Spinal cord (tissue), 10 donors: Measurements from ENCODE around the gene COPS7B. TPM values are rescaled to one million over a fixed set of nuclear protein-coding genes. Genes with fewer than 3 reads are reported as not detected.
"Not testable (repeated sequence)": the region's sequence is repeated elsewhere in the genome, so short reads cannot be mapped to it uniquely, and the experiment has no call there.

ENCODE experiments used
- DNase-seq, 6 donors: peaks; one replicate each; pipeline versions ENCODE4 v3.0.0 to v3.0.0-alpha.2; 2013 to 2015; ENCODE audit warnings: low spot score in 6 of 6, low read depth in 4 of 6
- H3K27ac ChIP-seq: one replicate; pipeline ENCODE4 v1.5.1; 2013; ENCODE audit warnings: low read depth, low read length, control low read depth
- H3K27me3 ChIP-seq: one replicate; pipeline ENCODE4 v1.6.1; 2013; ENCODE audit warnings: low read length; ENCODE audit not compliant: control insufficient read depth, insufficient read depth
- H3K36me3 ChIP-seq: one replicate; pipeline ENCODE4 v1.6.1; 2013; ENCODE audit warnings: low read length; ENCODE audit not compliant: control insufficient read depth, insufficient read depth
- H3K4me1 ChIP-seq: one replicate; pipeline ENCODE4 v1.6.1; 2013; ENCODE audit warnings: low read length; ENCODE audit not compliant: control insufficient read depth, insufficient read depth
- H3K4me3 ChIP-seq: one replicate; pipeline ENCODE4 v1.5.1; 2013; ENCODE audit warnings: low read depth, low read length, control low read depth
- H3K9me3 ChIP-seq: one replicate; pipeline ENCODE4 v1.6.1; 2013; ENCODE audit warnings: low read length; ENCODE audit not compliant: control insufficient read depth, insufficient read depth
- WGBS: methylation state at CpG from one replicate; pipeline ENCODE4 v1.1.5; 2013; ENCODE audit warnings: missing lambda C conversion rate; ENCODE audit not compliant: insufficient coverage; 5-methylcytosine and 5-hydroxymethylcytosine counted together
- long read RNA-seq, 4 donors: transcript quantifications; one replicate each; lab custom pipeline, GENCODE V29; 2026
- polyA plus RNA-seq, 2 donors: library from polyadenylated mRNA; unstranded; fragments of 120-200 nt; gene quantifications; one replicate each; pipeline ENCODE4 v1.2.1, GENCODE V29; 2013; ENCODE audit not compliant: insufficient read length in 2 of 2
- total RNA-seq, 2 donors: library from RNA; depleted of rRNA in 1 of 2; stranded (reverse); fragments of 120-200 nt in 1 of 2; fragments of >200 nt in 1 of 2; gene quantifications; one replicate each; pipeline versions ENCODE4 v1.2.3 to v1.2.4, GENCODE V29; 2013 to 2014
- donor health status: healthy.

Gene COPS7B
- total RNA-seq (10 to 100 TPM; 26.1 to 29.4 TPM), polyA plus RNA-seq (10 to 100 TPM; 63.0 to 63.4 TPM)
- long read RNA-seq, donor 1, transcript COPS7B-201 (7 exons, 2,544 nt), result major isoform, 9 of 18 reads
- long read RNA-seq, donor 1, partial matches to known transcripts, result 0 of 18 reads
- long read RNA-seq, donor 1, other reads (novel, unspliced or antisense), result 0 of 18 reads
- long read RNA-seq, donor 2, partial matches to known transcripts, result 0 of 5 reads
- long read RNA-seq, donor 2, other reads (novel, unspliced or antisense), result 0 of 5 reads
- long read RNA-seq, donor 3, partial matches to known transcripts, result 0 of 9 reads
- long read RNA-seq, donor 3, other reads (novel, unspliced or antisense), result 0 of 9 reads
- long read RNA-seq, donor 4, transcript COPS7B-201 (7 exons, 2,544 nt), result major isoform, 10 of 26 reads
- long read RNA-seq, donor 4, partial matches to known transcripts, result 10 of 26 reads
- long read RNA-seq, donor 4, other reads (novel, unspliced or antisense), result 0 of 26 reads

DNA sequence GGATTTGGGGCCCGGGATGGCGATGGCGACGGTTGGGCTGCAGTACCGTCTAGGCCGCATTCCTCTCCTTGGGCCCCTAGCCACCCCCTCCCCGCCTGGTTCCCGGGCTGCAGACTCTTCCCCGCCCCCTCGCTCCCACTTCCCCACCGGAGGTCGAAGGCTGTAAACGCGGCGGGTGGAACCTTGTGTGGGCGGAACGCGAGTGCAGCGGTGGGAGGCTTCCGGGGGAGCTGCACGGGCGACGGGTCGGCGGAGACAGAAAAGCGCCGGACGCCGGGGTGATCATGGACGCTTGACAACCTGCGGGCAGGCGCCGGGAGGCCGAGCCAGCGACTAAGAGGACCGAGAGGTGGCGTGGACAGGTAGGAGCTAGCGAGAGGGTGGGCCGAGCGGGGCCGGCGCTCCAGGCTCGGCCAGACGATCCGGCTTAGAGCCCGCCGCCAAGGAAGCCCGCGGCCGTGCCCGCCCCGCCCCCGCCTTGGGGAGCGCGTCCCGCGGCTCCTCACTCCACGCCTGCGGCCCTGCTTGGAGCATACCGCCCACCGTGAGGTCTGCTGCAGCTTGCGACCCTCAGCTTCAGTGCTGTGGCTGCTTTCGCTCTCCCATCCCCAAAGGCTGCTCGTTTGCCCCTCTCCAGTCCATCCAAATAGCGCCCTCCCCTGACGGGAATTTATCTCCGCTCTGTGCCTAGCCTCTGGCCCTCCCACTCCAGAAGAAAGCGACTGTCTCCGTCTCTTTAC is at the start of gene COPS7B:
COPS7B (plus strand) TSS at position 269 of the 740 bp plus-strand sequence. CDS start 2,126 bp downstream, outside the sequence.
- 0% methylated on average over 69 of the region's 69 CpGs for WGBS
- DNase-seq, result peak in 5 of 6 donors; percentile 63 to 95 (median 74)
- Histone ChIP-seq H3K27ac (peak within 1 kb of the TSS; percentile 57), H3K4me1 (peaks cover 11% of the 10 kb centered on the region), H3K36me3 (peaks cover 4% of the 10 kb centered on the region), H3K4me3 (peak within 1 kb of the TSS; percentile 76), H3K27me3 (no peaks in the 10 kb centered on the region), H3K9me3 (no peaks in the 10 kb centered on the region)

GRCh38 chr2:231737761-231738160 is 48.5 kb upstream of the COPS7B start:
- DNase-seq, result no peak
- H3K4me1 ChIP-seq, result no peaks in the 10 kb centered on the region

DNA sequence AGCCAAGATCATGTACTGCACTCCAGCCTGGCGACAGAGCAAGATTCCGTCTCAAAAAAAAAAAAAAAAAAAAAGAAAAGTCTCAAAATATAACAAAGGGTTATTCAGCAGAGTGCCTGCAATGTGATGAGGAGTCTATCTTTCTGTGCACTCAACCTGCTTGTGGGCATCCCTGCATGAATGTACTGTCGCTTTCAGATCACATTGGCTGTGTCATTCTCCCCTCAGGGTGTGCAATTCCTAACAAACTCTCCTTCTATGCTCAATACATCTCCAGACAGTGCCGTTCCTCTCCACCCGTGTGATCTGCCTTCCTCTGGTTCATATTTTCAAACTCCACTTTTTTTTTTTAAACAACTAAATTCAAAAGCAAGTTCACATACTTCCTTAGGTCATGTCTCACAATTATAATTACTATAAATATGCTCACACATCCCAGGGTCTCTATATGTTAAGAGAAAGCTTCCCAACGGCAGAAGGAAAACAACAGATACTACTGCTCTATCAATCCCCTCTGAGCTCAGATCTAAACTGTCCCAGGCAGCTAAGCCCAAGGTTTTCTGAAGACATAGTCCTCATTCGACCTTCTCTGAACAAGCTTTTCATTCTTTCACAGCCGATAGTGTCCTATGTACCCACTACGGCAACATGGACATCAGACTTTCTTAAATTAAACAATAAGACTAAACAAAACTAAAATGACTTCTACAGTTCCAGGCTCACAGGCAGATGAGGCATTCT is 42.7 kb upstream of the COPS7B start:
- Histone ChIP-seq H3K27ac (no peak overlapping the region), H3K27me3 (no peaks in the 10 kb centered on the region), H3K36me3 (peaks cover 5% of the 10 kb centered on the region), H3K9me3 (no peaks in the 10 kb centered on the region), H3K4me3 (no peak overlapping the region), H3K4me1 (no peaks in the 10 kb centered on the region)
- 80% methylated on average over 6 of the region's 9 CpGs for WGBS
- DNase-seq, result no peak

More at GRCh38 chr2:231737761-231738160, 48.5 kb upstream of the COPS7B start:
- no peak overlapping the region for H3K27ac ChIP-seq
- no peaks in the 10 kb centered on the region for H3K9me3 ChIP-seq
- no peaks in the 10 kb centered on the region for H3K27me3 ChIP-seq
- 71% methylated on average over 5 of the region's 7 CpGs for WGBS
- peaks cover 24% of the 10 kb centered on the region for H3K36me3 ChIP-seq
- no peak overlapping the region for H3K4me3 ChIP-seq

DNA sequence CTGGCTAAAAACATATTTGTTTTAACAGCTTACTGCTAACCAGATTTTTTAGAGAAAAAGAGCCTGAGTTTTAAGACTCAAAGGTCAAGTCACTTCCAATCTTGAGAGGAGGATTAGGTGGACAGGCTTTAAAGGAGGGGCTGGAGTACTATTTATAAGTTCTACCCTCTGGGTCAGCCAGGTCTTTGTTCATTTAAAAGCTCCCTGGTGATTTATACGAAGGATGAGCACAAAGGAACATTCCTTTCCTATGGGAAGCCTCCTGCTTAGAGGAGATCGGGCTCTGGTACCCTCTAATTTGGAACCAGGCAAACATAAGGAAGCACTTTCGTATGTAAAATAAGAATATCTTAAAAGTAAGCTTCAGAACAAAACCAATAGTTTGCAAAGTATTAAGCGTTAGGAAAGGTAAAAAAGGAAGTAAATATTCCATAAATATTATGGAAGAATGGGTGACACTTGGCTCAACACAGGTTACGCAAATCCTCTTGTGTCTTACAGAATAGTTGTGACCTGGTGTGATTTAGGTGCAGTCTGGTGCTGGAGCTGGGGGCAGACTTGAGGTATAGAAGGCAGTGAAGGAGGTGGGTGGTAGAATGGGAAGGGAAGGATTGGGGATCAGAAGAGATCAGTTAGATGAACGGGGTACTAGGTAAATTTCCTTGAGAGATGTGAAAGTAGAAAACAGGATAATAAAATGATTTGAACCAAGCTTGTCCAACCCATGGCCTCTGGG is 40.8 kb upstream of the COPS7B start:
- Histone ChIP-seq H3K4me1 (no peaks in the 10 kb centered on the region), H3K27ac (no peak overlapping the region)
- WGBS, result 100% methylated on average over 2 of the region's 6 CpGs

GRCh38 chr2:231748153-231748896 is 37.9 kb upstream of the COPS7B start:
- WGBS, result 84% methylated on average over 6 of the region's 6 CpGs

More for the DNA sequence above, 40.8 kb upstream of the COPS7B start:
- no peak for DNase-seq
- Histone ChIP-seq H3K27me3 (no peaks in the 10 kb centered on the region), H3K9me3 (no peaks in the 10 kb centered on the region), H3K4me3 (no peak overlapping the region), H3K36me3 (peaks cover under 1% of the 10 kb centered on the region)

GRCh38 chr2:231749016-231749415 is 37.2 kb upstream of the COPS7B start:
- DNase-seq, H3K4me1 ChIP-seq, H3K27ac ChIP-seq, H3K36me3 ChIP-seq, H3K4me3 ChIP-seq, H3K27me3 ChIP-seq, H3K9me3 ChIP-seq: not testable (repeated sequence)
- 94% methylated on average over 10 of the region's 10 CpGs for WGBS

More at GRCh38 chr2:231748153-231748896, 37.9 kb upstream of the COPS7B start:
- H3K9me3 ChIP-seq, H3K4me3 ChIP-seq, H3K27ac ChIP-seq, H3K27me3 ChIP-seq, H3K36me3 ChIP-seq, DNase-seq, H3K4me1 ChIP-seq: not testable (repeated sequence)

DNA sequence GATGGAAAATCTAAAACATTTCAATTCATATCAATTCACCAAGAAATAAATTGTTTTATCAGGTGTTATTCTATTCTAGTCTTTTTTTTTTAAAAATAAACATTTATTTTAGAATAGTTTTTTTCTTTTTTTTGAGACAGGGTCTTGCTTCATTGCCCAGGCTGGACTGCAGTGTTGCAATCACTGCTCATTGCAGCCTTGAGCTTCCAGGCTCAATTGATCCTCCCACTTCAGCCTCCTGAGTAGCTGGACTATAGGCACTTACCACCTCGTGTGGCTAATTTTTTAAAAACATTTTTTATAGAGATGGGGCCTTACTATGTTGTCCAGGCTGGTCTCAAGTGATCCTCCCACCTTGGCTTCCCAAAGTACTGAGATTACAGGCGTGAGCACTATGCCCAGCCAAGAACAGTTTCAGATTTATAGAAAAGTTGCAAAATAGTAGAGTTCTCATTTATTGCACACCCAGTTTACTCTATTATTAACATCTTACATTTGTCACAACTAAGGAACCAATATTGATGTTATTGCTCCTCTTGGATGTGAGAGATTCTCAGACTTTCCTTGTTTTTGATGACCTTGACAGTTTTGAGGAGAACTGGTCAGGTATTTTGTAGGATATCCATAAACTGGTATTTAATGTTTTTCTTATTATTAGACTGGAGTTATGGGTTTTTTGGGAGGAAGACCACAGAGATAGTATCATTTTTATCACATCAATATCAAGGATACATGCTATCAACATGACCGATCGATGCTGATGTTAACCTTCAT is 35.0 kb upstream of the COPS7B start:
- WGBS, result no CpG with 5 or more reads among the region's 4 CpGs
- no peaks in the 10 kb centered on the region for H3K4me1 ChIP-seq
- H3K4me3 ChIP-seq, result no peak overlapping the region
- DNase-seq, result no peak
- no peaks in the 10 kb centered on the region for H3K27me3 ChIP-seq
- no peak overlapping the region for H3K27ac ChIP-seq
- H3K36me3 ChIP-seq, result no peaks in the 10 kb centered on the region
- H3K9me3 ChIP-seq, result no peaks in the 10 kb centered on the region

GRCh38 chr2:231752061-231752460 is 34.2 kb upstream of the COPS7B start:
- no peak overlapping the region for H3K27ac ChIP-seq
- WGBS, result no CpG with 5 or more reads among the region's 2 CpGs
- no peak for DNase-seq
- no peaks in the 10 kb centered on the region for H3K9me3 ChIP-seq
- H3K4me1 ChIP-seq, result no peaks in the 10 kb centered on the region
- H3K36me3 ChIP-seq, result no peaks in the 10 kb centered on the region
- H3K4me3 ChIP-seq, result no peak overlapping the region
- H3K27me3 ChIP-seq, result no peaks in the 10 kb centered on the region
